Left kidney (tissue), 2 donors: ENCODE data around the gene PPP2R5C. TPM values are rescaled to one million over a fixed set of nuclear protein-coding genes. Genes with fewer than 3 reads are reported as not detected.

Experiments used
- DNase-seq: peaks from one replicate; pipeline ENCODE4 v3.0.0-alpha.2; 2013
- polyA plus RNA-seq: library from polyadenylated mRNA; unstranded; fragments of 120-200 nt; gene quantifications from one replicate; pipeline ENCODE4 v1.2.1, GENCODE V29; 2013; ENCODE audit not compliant: insufficient read length

The PPP2R5C gene
- polyA plus RNA-seq, 1 donor: 116 TPM

DNA sequence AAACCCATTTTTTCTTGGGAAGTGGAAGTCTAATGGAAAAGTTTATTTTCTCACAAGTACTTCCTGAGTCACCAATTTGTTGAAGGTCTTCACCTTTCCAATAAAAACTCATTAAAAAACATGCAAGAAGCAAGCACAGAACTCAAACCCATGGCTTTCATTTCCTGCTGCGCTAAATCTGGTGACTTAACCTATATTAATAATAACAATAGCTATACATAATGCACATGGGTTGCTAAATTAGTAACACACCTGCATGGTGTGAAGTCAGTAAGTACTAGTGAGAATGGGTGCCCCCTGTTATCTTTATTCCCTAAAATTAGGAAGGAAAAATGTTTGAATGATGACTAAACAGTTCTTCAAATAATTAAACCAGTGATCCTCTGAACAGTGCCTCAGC is 52.3 kb downstream of the PPP2R5C start:
- no peak for DNase-seq

DNA sequence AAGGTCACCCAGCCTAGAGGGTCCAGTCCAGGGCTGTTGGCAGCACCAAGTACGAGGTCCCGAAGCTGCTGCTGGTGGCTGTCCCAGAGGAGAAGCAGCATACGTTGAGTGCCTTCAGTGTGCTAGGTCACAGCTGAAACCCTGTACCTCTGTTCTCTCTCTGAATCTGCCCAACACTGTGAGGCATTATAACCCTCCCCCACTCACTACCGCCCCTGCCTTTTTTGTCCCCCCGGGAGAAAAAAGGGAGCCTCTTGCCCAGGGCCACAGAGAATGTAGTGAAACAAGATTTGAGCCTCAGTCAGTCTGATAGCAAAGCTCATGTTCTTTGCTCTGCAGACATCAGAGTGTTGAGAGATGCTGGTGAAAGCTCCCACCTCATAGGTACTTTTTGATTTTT is 53.4 kb downstream of the PPP2R5C start:
- no peak for DNase-seq

DNA sequence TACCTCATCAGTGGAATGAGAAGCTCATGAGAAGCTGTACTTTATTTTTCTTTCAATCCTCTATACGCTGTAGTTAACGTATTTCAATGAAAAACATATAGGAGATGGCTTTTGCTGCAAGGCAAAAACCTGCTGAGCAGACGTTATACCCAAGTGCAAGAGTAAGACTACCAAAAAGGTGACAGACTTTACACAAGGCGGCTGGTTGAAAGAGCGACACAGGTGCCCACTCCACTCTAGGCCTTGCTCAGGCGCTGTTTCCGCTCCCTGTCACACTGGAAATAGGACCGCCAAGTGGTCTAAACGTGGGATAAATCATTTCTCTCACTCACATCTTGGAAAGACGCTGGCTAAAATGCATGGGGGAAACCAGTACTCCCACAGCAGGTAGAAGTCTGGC is 54.5 kb downstream of the PPP2R5C start:
- no peak for DNase-seq

DNA sequence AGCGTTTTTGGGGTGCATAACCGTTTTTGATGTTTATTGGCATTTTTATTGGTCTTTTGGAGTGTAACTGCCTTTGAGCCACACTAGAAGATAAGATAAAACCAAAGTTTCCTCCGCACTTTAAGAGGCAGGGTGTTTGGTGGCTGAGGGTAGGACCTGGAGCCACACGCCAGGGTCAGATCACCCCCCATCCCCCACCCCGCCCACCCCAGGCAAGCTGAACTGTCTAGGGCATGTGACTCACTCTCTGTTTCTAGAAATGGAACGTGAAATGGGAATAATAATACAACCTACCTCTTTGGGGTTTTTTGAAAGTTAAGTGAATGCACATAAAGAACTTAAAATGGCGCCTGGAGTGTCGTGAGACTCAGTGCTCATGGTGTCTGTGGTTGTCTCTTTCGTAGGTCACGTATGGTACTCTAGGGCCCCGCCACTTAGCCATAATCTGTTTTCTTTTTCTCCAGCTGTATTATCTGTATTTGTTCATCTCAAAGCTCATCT is 56.0 kb downstream of the PPP2R5C start:
- no peak for DNase-seq

DNA sequence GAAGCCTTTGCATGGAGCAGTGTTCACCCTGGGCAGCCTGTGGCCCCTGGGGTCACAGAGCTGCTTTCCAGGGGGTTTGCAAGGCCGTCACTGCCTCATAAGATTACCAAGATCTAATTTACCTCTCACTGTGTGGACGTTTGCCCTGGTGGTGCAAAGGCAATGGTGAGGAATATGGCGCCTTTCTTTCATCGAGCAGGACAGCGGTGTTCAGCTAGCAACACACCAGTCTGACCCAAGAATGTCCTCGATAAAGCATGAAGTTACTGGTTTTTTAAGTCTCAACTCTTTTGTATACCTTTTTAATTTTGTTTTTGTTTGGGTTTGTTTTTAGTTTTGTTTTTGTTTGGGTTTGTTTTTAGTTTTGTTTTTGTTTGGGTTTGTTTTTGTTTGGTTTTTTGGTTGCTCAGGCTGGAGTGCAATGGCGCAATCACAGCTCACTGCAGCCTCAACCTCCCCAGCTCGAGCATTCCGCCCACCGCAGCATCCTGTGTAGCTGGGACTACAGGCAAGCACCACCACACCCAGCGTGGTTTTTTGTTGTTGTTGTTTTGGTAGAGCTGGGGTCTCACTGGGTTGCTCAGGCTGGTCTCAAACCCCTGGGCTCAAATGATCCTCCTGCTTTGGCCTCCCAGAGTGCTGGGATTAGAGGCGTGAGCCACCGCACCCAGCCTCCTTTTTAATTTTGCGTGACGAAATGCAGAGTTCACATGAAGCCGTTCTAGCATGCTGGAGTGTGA is 57.9 kb downstream of the PPP2R5C start:
- no peak for DNase-seq

DNA sequence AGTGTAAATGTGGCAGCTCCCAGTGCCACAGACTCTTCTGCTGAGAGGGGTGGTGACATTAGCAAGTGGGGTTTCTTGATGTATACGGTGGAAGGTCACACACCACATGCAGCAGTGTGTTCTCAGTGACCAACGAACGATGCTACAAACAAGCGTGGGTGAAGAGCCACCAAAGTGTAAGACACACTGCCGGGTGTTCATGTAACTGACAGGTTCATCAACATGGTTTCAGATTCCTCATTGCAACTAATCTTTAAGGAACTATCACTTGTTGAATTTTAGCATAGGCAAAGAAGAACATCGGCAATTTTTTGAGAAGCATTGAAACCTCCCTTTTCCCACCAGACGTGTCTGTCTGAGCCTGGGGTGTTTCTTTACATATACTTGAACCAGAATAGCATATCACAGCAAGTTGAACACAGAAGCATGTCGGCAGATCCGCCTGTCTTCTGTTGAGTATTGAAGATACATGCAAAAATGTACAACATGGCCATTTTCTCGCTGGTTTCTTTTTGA is 58.8 kb downstream of the PPP2R5C start:
- DNase-seq: no peak

DNA sequence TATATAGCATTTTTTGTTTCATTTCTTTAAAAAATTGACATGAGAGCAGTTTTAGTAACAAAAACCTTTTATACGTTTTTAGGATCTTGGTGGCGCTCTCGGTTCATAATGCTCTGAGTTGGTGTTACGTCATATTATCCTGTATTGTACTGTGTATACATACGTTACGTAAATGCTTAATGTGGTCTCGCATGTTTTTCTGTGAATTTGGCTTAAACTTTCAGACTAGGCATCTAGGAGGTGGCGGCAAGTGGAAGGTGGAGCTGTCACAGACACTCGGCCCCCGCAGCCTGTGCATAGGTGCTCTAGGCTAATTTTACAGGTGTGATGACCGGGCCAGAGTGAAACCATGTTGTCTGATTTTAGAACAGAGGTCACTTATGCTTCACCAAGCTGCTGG is 60.0 kb downstream of the PPP2R5C start:
- no peak for DNase-seq

DNA sequence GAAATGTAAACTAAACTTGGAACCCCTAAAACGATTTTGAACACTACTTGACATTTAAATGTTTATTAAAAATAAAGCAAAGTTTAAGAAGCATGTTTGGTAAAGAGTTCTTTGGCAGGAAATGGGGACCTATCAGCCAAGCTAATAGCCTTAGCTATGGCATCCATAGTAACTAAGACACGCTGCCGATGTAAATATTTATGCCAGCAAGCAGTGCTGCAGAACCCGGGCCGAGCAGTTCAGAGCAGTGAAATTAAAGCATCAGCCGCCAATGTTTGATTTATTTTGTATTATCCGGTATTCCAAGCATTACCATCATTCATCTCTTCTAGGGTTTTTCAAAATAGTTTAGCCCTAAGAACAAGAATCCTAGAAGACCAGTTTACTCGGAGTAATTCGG is 61.6 kb downstream of the PPP2R5C start:
- no peak for DNase-seq

DNA sequence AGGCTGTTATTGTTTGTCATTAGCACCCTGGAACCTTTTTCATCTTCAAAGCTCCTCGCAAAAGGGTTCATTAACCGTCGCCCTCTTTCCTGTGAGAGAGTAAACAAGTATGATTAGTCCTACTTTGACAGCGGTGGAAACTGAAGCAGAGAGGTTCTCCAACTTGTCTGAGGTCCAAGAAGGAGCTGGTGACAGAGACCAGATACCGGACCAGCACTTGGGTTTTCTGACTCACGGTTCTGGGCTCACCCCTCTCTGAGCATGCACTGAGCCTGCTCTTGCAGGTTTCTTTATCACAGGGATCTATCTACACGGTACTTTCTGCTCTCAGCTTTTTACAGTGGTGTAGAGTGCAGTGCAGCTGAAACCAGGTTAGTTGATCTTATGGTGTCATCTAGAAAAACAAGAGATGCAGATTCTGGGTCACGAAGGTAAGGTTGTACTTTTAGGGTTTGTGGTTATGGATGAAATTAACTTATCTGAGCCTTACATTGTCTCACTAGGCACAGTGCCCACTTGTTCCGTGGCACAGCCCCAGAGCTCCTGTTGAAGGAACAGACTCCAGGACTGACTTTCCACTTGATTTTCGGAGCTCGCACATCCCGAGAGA is 62.1 kb downstream of the PPP2R5C start:
- DNase-seq: no peak

DNA sequence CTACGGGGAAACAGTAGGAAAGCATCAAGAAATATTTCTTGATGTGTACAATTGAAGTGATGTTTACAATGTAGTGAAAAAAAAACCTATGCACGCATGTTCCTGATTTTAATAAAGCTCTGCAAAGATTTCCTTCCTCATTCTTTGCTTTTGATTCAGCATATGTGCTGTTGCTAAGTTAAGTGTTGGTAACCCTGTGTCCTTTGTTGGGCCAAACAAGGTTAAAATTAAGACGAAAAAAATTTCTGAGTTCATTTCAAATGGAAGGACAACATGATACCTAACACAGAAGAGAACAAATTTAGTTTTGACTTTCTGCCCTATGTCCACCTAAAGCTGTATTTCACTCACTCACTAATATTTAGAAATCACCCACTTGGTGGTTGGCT is 62.8 kb downstream of the PPP2R5C start:
- DNase-seq: no peak

DNA sequence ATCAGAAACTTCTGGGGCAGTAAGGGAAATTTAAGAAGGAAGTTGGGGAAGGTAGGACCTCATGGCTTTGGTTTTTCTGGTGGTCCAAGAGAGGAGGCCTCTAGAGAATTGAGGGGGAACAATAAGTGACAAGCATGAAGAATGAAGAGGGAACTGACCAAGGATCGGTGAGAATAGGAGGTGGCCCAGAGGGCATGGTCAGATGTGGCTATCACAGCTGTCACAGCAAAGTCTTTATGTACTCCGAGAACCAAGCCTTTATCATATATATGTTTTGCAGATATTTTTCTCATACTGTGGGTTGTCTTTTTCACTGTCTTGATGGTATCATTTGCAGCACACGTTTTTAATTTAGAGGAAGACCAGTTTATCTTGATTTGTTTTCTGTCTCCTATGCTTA is 64.3 kb downstream of the PPP2R5C start:
- no peak for DNase-seq

DNA sequence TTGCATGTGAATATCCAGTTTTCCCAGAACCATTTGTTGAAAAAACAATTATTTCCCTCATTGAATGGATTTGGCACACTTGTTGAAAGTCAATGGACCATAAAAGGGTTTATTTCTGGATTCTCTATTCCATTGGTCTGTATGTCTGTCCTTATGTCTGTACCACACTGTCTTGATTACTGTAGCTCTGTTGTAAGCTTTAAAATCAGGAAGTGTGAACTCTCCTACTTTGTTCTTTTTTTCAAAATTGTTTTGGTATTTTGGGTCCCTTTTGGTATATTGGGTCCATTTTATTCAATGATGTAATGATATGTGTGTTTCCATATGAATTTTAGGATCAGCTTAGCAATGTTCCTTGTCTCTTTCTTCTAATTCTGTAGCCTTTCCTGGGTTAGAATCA is 64.8 kb downstream of the PPP2R5C start:
- no peak for DNase-seq

DNA sequence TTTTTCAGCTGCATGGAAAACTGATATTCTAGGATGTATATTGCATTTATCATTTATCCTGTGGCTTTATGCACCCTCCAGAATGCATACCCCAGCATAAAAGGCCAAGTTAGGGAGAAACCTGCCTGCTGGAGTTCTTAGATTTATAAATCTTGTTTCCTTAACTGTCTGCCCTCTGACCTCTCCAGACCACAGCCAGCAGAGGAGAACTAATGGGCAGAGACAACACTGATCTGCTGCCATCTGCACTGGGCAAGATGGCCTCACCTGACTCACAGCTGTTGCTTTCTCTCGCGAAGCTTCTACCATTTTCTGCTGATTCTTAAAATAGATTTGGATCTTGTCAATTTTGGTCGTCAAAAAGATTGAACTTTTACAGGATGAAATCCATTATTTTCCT is 65.8 kb downstream of the PPP2R5C start:
- DNase-seq: no peak

DNA sequence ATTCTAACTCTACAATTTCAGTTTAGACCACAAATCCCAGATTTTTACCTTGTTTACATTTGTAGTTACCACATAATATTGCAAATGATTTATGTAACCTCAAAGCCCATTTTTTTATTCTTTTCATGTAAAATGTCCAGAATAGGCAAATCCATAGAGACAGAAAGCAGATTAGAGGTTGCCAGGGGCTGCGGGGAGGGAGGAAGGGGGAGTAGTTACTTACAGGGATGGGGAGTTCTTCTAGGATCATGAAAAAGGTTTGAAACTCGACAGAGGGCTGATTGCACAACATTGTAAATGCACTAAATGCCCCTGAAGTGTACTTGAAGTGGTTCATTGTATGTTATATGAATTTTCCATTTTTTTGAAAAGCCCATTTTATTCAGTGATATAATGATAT is 66.5 kb downstream of the PPP2R5C start:
- DNase-seq: no peak

DNA sequence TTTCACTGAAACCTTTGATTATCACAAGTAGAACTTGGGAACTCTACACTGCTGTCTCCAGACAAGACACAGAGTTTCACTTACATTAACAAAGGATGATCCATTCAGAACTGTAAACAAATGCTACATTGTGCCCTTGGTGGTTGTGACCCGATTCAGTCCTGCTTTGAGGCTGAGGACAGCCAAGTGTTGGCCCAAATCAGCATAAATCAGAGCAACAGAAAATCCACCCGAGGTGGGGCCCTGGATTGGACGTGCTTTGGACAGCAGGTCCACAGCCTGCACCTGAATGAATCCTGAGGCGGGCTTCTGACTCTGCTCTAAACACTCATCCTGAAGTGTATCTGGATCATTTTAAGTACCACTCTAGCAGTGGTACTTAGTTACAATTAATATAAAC is 68.8 kb downstream of the PPP2R5C start:
- DNase-seq: no peak

DNA sequence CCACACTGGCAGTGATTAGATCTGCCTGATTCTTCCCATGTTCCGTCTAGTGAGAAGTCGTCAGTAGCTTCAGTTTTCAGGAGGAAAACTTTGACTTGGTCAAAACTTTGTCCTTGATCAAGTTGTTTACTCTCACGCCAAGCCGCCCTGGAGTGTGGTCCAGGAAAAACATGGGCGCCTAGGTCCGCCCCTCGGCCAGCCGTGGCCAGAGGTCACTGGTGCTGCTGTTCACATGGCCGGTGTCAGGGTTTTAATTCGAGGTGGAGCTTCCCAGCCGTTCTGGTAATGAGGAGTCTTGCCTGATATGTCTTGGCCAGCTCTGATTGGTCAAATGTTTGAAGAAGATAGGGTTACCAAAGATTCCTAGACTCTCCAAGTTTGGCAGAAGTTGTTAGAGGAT is 71.5 kb downstream of the PPP2R5C start:
- no peak for DNase-seq

DNA sequence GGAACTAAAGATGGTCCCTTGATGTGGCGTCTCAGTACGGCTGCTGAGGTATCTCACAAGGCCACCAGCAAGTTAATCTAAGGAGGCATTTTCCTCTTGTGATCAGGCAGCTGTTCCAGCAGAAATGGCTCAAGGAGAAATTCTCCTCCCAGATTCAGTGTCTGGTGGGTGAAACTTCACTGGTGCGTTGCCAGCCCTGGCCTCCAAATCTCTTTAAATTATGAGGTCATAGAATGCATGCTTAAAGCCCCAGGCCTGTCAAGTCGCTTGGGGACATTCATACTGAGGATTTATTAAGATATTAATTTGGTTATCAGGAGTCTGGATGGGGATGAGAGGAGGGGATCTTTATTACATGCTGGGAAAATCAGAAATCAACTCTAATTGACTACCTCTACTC is 72.9 kb downstream of the PPP2R5C start:
- no peak for DNase-seq

DNA sequence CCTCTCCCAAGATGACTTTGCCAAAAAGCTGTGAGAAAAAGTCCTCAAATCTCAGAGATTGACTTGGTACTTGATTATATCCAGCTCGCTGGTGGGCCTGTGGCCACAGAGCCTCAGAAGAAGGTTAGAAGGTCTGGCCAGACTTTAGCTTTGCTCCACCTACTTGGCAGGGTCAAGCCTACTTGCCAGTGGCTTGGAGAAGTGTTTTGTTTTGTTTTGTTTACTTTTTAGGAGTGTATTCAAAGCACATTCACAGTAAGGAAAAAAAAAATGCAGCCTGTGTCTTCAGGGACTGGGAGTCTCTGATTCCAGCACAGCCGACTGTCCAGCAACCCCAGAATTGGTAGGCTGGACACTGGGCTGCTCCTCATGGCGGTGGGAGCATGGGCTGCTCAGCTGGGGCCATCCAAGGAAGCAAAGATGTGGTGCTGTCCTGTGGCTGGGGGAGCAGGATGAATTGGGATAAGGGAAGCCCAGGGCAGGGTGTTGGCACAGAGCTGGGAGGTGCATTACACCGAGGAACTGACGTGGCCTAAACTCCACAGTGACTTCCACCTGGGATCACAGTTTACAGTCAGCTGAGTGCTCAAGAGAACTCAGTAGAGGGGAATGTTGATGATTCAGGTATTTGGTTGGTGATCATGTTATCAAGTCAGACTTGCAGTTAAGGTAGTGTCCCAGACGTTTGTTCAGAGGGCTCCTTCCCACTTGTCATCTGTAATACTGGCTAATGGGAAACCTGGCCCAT is 73.5 kb downstream of the PPP2R5C start:
- DNase-seq: no peak

DNA sequence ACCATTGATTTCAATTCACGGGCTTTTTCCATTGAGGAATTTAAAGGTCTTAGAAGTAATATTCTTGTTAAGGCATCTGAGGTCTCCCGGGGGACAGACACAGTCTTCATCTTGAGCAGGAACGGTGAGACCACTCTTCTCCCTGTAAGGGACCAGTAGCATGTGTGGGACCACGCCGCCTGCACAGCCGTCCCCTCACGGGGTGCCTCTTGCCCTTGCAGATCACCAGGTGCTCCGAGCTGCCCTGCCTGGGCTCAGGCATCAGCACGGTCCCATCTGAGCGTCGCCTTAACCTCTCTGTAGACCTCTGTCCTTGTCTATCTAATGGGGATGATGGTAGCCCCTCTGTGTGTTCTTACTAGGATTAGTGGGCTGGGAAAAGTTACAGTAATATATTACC is 74.1 kb downstream of the PPP2R5C start:
- DNase-seq: no peak

DNA sequence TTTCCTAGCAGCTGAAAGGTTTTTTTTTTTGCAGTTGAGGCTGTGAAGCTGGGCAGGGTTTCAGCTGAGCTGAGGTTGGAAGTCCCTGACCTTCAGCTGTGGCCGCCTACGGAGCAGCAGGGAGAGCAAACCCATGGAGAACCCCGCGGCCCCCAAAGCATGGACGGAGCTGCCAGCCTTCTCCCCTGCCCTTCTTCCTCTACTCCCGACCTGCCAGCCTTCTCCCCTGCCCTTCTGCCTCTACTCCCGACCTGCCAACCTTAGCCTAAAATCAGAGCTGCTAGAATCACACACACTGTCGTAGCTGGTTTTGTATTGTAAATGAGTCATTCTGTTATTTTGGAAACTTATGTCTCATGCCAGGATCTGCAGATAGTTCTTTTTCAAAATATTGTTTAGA is 74.6 kb downstream of the PPP2R5C start:
- DNase-seq: no peak

DNA sequence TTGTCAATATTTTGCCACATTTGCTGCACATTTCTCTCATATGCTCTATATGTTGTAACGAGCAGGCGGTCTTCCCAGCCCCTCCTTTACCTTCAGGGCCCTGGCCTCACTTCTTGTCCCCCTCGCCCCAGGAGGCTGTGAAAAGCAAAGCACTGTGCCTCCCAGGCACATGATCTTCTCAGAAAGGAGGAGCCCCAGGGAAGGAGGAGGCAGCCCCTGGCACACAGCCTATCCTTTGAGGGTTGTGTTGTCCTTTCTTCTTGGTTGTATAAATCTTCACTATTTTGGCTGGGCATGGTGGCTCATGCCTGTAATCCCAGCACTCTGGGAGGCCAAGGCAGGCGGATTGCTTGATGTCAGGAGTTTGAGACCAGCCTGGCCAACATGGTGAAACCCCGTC is 77.0 kb downstream of the PPP2R5C start:
- DNase-seq: no peak

DNA sequence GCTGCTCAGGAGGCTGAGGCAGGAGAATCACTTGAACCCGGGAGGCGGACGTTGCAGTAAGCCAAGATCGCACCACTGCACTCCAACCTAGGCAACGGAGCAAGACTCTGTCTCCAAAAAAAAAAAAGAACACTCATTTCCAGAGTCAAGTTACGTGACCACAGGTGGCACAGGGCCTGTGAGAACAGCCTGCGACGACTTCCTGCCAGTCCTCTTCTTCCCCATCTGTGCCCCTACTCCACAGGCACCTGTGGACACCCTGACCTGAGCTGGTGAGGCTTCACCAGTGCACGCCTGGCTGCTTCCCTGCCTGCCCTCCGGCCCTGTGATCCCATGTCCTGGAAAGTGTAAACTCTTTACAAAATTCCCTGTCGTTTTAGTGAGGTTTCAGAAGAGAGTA is 77.7 kb downstream of the PPP2R5C start:
- no peak for DNase-seq

DNA sequence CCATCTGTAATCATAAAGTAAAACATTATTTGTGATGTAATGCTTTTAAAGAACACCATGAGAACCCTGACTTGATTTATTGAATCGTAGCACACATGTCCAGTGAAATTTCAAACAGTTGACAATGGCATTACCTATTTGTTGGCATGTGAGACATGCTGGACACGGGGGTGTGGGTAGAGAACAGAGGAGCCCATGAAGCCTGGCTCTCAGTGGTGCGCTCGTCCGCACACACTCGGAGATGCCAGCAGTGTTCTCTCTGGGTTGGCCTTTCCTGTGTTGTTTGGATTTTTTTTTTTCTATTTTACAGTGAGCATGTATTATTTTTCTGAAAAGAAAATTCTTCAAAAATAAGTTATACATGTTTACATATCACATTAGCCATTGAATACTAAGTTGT is 78.2 kb downstream of the PPP2R5C start:
- no peak for DNase-seq
